OCI-LY7 (cell line): ENCODE results near the gene LMTK3.

ENCODE experiments used
- CTCF ChIP-seq: fragments of 200-600 bp; sonication (generic); conservative IDR thresholded peaks from 2 replicates; pipeline ENCODE4 v1.5.1; 2014; ENCODE audit warnings: mild to moderate bottlenecking, antibody characterized with exemption, low read length, moderate library complexity, mixed read lengths
- EZH2phosphoT487 ChIP-seq: fragments of 200-600 bp; sonication (generic); IDR thresholded peaks from 2 replicates; pipeline ENCODE4 v1.6.1; 2018; ENCODE audit warnings: low read depth, borderline replicate concordance, mild to moderate bottlenecking, mixed run types, antibody characterized with exemption, low read length, moderate library complexity, mixed read lengths

GRCh38 chr19:48479686-48480085 is 31.9 kb downstream of the LMTK3 start:
- TF ChIP-seq CTCF (no peak), EZH2phosphoT487 (no peak)
